ENCODE measurements around the gene THEM4. TPM values are rescaled to one million over a fixed set of nuclear protein-coding genes. Genes with fewer than 3 reads are reported as not detected.
A peak's percentile ranks its signal among the peaks of the same experiment; 100 is the strongest.

Gene THEM4
- total RNA-seq, 1 experiment from 2014 or later = 41.4 TPM

DNA sequence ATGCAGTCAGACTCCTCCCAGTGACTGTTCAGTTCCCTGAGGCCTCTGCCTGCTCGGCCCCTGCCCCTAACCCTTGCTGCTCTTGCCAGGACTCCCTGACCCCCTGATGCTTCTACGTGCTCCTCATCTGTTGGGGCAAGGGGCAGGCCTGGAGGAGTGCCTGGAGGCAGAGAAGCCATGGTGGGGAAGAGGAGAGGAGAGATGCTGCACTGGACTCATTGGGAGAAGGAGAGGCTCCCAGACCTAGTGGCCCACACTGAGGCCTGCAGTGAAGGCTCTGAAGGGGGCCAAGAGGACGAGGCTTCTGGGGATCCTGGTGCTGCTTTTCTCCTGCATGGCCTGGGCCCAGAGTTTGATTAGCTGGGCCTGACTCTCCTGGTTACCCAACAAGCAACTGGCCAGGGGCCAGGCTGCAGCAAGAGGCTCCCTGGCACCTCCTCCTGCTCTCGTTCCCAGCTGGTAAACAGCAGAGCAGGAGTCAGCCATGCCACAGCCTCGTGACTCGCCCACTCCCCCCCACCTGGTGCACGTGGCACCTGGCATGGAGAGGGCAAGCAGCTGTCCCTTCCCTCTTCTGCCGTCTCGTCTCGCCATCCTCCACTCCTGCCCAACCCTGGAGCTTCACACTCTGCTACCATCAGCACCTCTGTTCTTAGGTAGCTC is 76.9 kb downstream of the THEM4 start:
- Histone ChIP-seq H3F3A (ENCODE audit: insufficient read depth, low read depth) (peaks cover 10% of the 10 kb centered on the region), H3K36me3 (ENCODE audit: low read depth) (no peaks in the 10 kb centered on the region), H3K79me2 (ENCODE audit: low read depth) (0 out of 2 replicates have a peak, but pooled peaks cover under 1% of the 10 kb centered on the region), H4K20me1 (ENCODE audit: insufficient read depth) (no peaks in the 10 kb centered on the region), H3K9me3 (ENCODE audit: insufficient read depth, low read depth) (no peaks in the 10 kb centered on the region), H3K9me2 (ENCODE audit: insufficient read depth) (no peaks in the 10 kb centered on the region), H3K27ac (no peak overlapping the region), H3K4me2 (no peak overlapping the region), H3K4me1 (replicated peaks; ENCODE audit: insufficient read depth) (peaks cover 41% of the 10 kb centered on the region), H3K4me3 (no peak overlapping the region), H2AFZ (no peak overlapping the region), H3K27me3 (ENCODE audit: insufficient read depth, low read depth) (no peaks in the 10 kb centered on the region)
- TF ChIP-seq CTCF (conservative IDR thresholded peaks at IDR 0.05) (no peak), EZH2 (IDR thresholded peaks at IDR 0.05; ENCODE audit: low read depth) (no peak)
- ChIA-PET POLR2A (ENCODE audit: unreplicated experiment) (no interaction called here), CTCF (no interaction called here)
- BruUV-seq (replicated peaks) = no TSS peak
- peak in 1 of 2 experiments; percentile 46 for DNase-seq
- intact Hi-C loops (cut with micrococcal nuclease; ENCODE audit: unreplicated experiment) = loop anchor here (10.0 kb wide), 1 partner anchor 548 kb away; the partner anchor contains the start of gene ZNF687

DNA sequence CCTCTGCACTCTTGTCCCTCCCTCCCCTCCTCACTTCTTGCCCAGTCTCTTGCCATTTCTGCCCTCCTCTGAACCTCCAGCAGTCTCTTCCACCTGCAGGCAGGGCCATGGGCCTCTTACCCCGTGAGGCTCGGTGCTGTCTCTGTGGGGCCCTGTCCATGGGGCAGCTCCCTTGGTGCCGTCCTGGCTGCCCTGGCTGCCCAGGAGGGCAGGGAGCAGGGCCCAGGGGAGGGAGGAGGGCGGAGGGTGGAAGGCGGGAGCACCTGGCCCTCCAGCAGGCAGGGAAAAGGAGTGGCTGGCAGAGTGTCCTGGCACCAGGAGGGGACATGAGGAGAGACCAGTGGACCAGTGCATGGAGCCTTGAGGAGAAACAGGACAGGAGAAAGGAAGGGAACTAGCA is 77.7 kb downstream of the THEM4 start, which contains the start of gene RORC:
Gene RORC, minus strand, starts transcription at position 198 of the 400 bp plus-strand sequence. Its CDS starts 38 bp downstream, at position 160.
- no peaks in the 10 kb centered on the region for H3K36me3 ChIP-seq (ENCODE audit: low read depth)
- ChIA-PET CTCF (no interaction called here), POLR2A (ENCODE audit: unreplicated experiment) (no interaction called here)
- H2AFZ ChIP-seq = no peak within 1 kb of the TSS
- intact Hi-C loops (cut with micrococcal nuclease; ENCODE audit: unreplicated experiment) = loop anchor here (10.0 kb wide), 1 partner anchor 547 kb away; the partner anchor contains the start of gene ZNF687
- H4K20me1 ChIP-seq (ENCODE audit: insufficient read depth) = no peaks in the 10 kb centered on the region
- H3K27me3 ChIP-seq (ENCODE audit: insufficient read depth, low read depth) = no peaks in the 10 kb centered on the region
- peak within 1 kb of the TSS; percentile 31; the same call in 1 of the 2 replicates for H3K4me2 ChIP-seq
- H3K4me3 ChIP-seq = no peak within 1 kb of the TSS
- no peaks in the 10 kb centered on the region for H3K9me2 ChIP-seq (ENCODE audit: insufficient read depth)
- H3K79me2 ChIP-seq (ENCODE audit: low read depth) = no peaks in the 10 kb centered on the region
- no TSS peak for BruUV-seq (replicated peaks)
- peaks cover 34% of the 10 kb centered on the region for H3K4me1 ChIP-seq (replicated peaks; ENCODE audit: insufficient read depth)
- H3F3A ChIP-seq (ENCODE audit: insufficient read depth, low read depth) = peaks cover 6% of the 10 kb centered on the region; the same call in 1 of the 2 replicates
- H3K9me3 ChIP-seq (ENCODE audit: insufficient read depth, low read depth) = no peaks in the 10 kb centered on the region
- TF ChIP-seq EZH2 (IDR thresholded peaks at IDR 0.05; ENCODE audit: low read depth) (no peak), CTCF (conservative IDR thresholded peaks at IDR 0.05) (no peak)
- DNase-seq = no peak
- no peak within 1 kb of the TSS for H3K27ac ChIP-seq

- no peaks in the 10 kb centered on the region for H3K79me2 ChIP-seq (ENCODE audit: low read depth)
- intact Hi-C loops (cut with micrococcal nuclease; ENCODE audit: unreplicated experiment) = loop anchor here (10.0 kb wide), 1 partner anchor 546 kb away; the partner anchor contains the start of gene ZNF687
- H3K27ac ChIP-seq = no peak overlapping the region
- peaks cover 6% of the 10 kb centered on the region; the same call in 1 of the 2 replicates for H3F3A ChIP-seq (ENCODE audit: insufficient read depth, low read depth)
- TF ChIP-seq EZH2 (IDR thresholded peaks at IDR 0.05; ENCODE audit: low read depth) (no peak), CTCF (conservative IDR thresholded peaks at IDR 0.05) (no peak)
- H3K9me3 ChIP-seq (ENCODE audit: insufficient read depth, low read depth) = no peaks in the 10 kb centered on the region
- no peak overlapping the region for H3K4me3 ChIP-seq
- ChIA-PET CTCF (interaction anchor here (0.7 to 1.0 kb wide), 2 partner anchors 9 to 261 kb away, joined by 4 read pairs; partner anchors contain the start of gene C2CD4D), POLR2A (ENCODE audit: unreplicated experiment) (no interaction called here)
- H3K9me2 ChIP-seq (ENCODE audit: insufficient read depth) = no peaks in the 10 kb centered on the region
- H3K36me3 ChIP-seq (ENCODE audit: low read depth) = no peaks in the 10 kb centered on the region
- BruUV-seq (replicated peaks) = no TSS peak
- H3K27me3 ChIP-seq (ENCODE audit: insufficient read depth, low read depth) = no peaks in the 10 kb centered on the region
- H4K20me1 ChIP-seq (ENCODE audit: insufficient read depth) = no peaks in the 10 kb centered on the region
- peaks cover 36% of the 10 kb centered on the region for H3K4me1 ChIP-seq (replicated peaks; ENCODE audit: insufficient read depth)
- no peak overlapping the region for H2AFZ ChIP-seq
- 0 out of 2 replicates have a peak overlapping the region, but pooled peaks have one; percentile 31 for H3K4me2 ChIP-seq
- DNase-seq = no peak
These were observed 78.1 kb downstream of the THEM4 start for GRCh38 chr1:151831256-151831591.
